Stimulated activated memory B cell treated with anti-CD40 and anti-IgM and Interleukin-4, amounts not matched to agents 10 μg/mL and 1 μg/mL and 100 μg/mL, for 72 hours (primary cell): ENCODE results near the gene TIMM17A.
A peak's percentile ranks its signal among the peaks of the same experiment; 100 is the strongest.
"Not testable (repeated sequence)": the region's sequence is repeated elsewhere in the genome, so short reads cannot be mapped to it uniquely, and the experiment has no call there.

Experiments used
- ATAC-seq: fragments of 150-1000 bp; cut with Tn5 transposase; 2 replicates; pipeline ENCODE4 v1.10.0; 2021
- H3K27ac Mint-ChIP-seq: one replicate; pipeline ENCODE4 v1.8.0; 2022; ENCODE audit warnings: mild to moderate bottlenecking, mixed read lengths
- H3K27me3 Mint-ChIP-seq: one replicate; pipeline ENCODE4 v1.8.0; 2022; ENCODE audit warnings: mixed read lengths
- H3K36me3 Mint-ChIP-seq: one replicate; pipeline ENCODE4 v1.8.0; 2022; ENCODE audit warnings: mixed read lengths
- H3K4me1 Mint-ChIP-seq: one replicate; pipeline ENCODE4 v1.8.0; 2022; ENCODE audit warnings: mixed read lengths
- H3K4me3 Mint-ChIP-seq: one replicate; pipeline ENCODE4 v1.8.0; 2022; ENCODE audit warnings: mild to moderate bottlenecking, moderate library complexity, mixed read lengths
- H3K9me3 Mint-ChIP-seq: one replicate; pipeline ENCODE4 v1.8.0; 2022; ENCODE audit warnings: mixed read lengths

The TIMM17A gene

DNA sequence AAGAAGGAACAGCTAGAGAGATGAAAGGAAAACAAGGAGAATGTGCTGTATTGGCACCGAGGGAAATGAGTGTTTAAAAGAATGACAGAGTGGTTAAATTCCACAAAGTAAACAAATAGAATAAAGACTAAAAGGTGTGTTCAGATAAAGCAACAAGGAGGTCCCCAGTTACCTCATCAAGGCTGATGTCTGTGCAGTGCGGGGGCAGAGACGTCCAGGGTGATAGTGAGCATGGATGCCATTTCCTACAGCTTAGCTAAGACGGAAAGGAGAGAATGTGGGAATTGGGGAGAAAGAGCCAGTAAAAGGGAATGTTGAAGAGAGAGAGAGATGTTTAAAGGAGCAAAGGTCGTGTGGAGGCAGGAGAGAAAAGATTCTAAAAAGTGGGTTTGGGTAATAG is 24.5 kb upstream of the TIMM17A start:
- Mint-ChIP-seq H3K9me3 (no peaks in the 10 kb centered on the region), H3K4me1 (no peaks in the 10 kb centered on the region), H3K27me3 (no peaks in the 10 kb centered on the region), H3K36me3 (no peaks in the 10 kb centered on the region), H3K4me3 (no peak overlapping the region), H3K27ac (no peak overlapping the region)
- ATAC-seq = no peak

DNA sequence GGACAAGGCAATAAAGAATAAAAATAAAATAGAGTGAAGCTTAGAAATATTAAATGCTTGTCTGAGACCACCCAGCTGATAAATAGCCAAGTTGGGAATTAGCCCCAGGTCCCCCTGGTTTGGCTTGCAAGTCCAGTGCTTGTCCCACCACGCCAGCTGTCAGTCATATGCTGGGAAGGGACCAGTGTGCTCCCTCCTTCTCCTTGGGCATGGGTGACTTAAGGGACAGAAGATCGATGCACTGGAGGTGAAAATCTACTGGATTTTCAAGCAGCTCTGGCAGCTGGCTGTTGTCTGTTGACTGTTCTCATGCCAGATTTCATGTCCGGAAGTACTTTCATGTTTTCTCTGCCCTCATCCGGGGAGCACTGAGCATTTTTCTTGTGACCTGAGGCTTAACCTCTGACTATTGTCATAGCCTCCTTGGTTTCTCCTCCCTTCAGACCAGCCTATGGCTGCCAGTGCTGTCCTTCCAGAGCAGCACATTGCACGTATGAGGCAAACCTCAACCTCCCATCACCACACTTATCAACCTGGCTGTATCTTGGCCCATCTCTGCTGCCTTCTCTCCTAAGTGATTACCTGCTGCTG is 21.4 kb upstream of the TIMM17A start:
- Mint-ChIP-seq H3K4me1 (no peaks in the 10 kb centered on the region), H3K27ac (no peak overlapping the region)
- ATAC-seq = no peak

DNA sequence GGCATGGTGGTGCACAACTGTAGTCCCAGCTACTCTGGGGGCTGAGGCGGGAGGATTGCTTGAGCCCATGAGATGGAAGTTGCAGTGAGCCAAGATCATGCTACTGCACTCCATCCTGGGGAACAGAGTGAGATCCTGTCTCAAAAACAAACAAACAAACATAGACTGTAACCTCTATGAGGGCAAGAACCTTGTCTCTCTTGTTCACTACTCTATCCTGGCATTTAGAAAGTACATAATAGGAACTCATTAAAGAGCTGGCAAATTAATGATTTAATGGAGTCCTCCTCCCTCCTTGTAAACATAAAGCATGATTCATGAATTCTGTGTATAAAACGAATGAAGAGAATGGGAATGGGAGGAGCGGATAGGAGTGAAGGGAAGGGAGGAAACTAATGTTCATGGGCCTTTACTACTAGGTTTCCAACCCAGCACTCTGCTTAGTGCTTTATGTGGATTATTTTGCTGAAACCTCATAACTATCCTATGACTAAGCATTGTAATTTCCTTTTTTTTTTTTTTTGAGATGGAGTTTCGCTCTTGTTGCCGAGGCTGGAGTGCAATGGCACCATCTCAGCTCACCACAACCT is 17.6 kb upstream of the TIMM17A start:
- no peak for ATAC-seq
- Mint-ChIP-seq H3K4me1 (no peaks in the 10 kb centered on the region), H3K36me3 (no peaks in the 10 kb centered on the region), H3K4me3 (no peak overlapping the region), H3K9me3 (no peaks in the 10 kb centered on the region), H3K27ac (no peak overlapping the region), H3K27me3 (peaks cover 32% of the 10 kb centered on the region)

More for the DNA sequence above, 21.4 kb upstream of the TIMM17A start:
- no peak overlapping the region for H3K4me3 Mint-ChIP-seq
- H3K9me3 Mint-ChIP-seq = no peaks in the 10 kb centered on the region
- no peaks in the 10 kb centered on the region for H3K36me3 Mint-ChIP-seq
- H3K27me3 Mint-ChIP-seq = peaks cover 20% of the 10 kb centered on the region

DNA sequence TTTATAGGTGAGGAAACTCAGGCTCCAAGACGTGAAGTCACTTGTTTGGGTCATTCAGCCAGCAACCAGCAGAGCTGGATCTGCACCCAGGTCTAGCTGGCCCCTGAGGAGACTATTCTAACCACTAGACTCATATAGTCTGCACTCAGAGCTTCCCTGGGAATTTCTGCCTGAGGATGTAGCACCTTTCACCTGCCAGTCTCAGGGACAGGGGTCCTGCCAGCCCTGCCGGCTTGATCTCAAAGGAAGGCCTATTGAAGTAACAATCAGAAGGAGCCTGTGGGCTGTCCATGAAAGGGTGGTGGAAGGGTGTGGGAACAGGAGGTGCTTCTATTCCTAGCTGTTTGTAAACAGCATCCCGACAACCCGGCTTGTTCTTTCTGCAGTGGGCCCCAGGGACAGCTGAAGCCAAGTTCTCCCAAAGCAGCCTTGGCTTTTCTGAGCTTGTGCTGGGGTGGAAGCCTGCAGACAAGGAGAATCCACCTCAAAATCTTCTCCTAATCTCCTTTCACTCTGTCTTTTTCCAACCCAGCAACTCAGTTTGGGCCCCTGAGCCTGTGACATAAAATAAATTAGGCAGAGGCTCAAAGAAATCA is 16.8 kb upstream of the TIMM17A start:
- no peak overlapping the region for H3K4me3 Mint-ChIP-seq
- peaks cover 32% of the 10 kb centered on the region for H3K27me3 Mint-ChIP-seq
- no peak overlapping the region for H3K27ac Mint-ChIP-seq
- no peaks in the 10 kb centered on the region for H3K36me3 Mint-ChIP-seq
- ATAC-seq = no peak
- H3K9me3 Mint-ChIP-seq = no peaks in the 10 kb centered on the region
- H3K4me1 Mint-ChIP-seq = no peaks in the 10 kb centered on the region

DNA sequence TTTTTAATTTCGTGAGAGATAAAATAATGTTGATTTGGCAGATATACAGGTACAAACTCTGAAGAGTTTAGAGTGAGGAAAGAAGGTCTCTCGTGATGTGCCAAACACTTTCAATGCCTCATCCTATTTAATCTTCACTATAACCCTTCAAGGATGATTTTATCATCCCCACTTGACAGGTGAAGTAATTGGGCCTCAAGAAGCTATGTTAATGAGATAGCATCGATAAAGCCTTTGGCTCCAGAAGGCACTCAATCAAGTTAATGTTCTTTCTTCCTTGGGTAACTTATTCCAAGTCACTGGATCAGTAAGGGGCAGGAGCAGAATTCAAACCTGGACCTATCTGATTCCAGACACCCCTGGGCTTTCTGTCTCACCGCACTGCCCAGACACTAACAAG is 16.2 kb upstream of the TIMM17A start:
- no peak for ATAC-seq
- Mint-ChIP-seq H3K4me1 (no peaks in the 10 kb centered on the region), H3K36me3 (no peaks in the 10 kb centered on the region), H3K9me3 (no peaks in the 10 kb centered on the region), H3K27ac (no peak overlapping the region), H3K27me3 (peaks cover 32% of the 10 kb centered on the region), H3K4me3 (no peak overlapping the region)

DNA sequence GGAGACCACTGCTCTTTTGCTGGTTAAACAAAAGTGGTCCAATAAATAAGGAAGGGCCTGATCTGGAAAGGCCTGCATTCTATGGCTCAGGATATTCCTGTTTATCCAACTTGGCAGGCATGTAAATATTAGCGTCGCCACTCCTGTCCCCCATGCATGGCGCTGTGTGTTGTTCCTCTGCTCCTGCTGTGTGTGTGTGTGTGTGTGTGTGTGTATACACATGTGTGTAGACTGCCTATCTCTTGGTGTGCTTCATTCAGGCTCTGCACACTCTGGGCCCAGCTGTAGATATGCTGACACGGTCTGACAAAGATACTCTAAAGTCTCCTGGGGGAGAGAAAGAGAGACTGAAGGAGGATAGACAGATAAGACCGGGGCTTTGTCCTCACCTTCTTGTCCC is 15.7 kb upstream of the TIMM17A start:
- H3K27me3 Mint-ChIP-seq = peaks cover 32% of the 10 kb centered on the region
- no peaks in the 10 kb centered on the region for H3K9me3 Mint-ChIP-seq
- ATAC-seq = no peak
- H3K27ac Mint-ChIP-seq = no peak overlapping the region
- H3K4me1 Mint-ChIP-seq = no peaks in the 10 kb centered on the region
- H3K36me3 Mint-ChIP-seq = no peaks in the 10 kb centered on the region
- no peak overlapping the region for H3K4me3 Mint-ChIP-seq

DNA sequence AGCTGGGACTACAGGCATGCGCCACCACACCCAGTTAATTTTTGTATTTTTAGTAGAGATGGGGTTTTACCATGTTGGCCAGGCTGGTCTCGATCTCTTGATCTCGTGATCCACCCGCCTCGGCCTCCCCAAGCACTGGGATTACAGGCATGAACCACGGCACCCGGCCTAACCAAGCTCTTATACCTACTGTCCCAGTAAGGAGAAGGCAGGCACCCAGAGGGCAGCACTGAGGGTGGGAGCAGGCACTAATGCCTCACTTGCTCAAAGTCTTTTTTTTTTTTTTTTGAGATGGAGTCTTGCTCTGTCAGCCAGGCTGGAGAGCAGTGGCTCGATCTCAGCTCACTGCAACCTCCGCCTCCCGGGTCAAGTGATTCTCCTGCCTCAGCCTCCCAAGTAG is 15.0 kb upstream of the TIMM17A start:
- ATAC-seq, H3K4me1 Mint-ChIP-seq, H3K9me3 Mint-ChIP-seq, H3K36me3 Mint-ChIP-seq, H3K4me3 Mint-ChIP-seq, H3K27ac Mint-ChIP-seq: not testable (repeated sequence)
- H3K27me3 Mint-ChIP-seq = peaks cover 40% of the 10 kb centered on the region

DNA sequence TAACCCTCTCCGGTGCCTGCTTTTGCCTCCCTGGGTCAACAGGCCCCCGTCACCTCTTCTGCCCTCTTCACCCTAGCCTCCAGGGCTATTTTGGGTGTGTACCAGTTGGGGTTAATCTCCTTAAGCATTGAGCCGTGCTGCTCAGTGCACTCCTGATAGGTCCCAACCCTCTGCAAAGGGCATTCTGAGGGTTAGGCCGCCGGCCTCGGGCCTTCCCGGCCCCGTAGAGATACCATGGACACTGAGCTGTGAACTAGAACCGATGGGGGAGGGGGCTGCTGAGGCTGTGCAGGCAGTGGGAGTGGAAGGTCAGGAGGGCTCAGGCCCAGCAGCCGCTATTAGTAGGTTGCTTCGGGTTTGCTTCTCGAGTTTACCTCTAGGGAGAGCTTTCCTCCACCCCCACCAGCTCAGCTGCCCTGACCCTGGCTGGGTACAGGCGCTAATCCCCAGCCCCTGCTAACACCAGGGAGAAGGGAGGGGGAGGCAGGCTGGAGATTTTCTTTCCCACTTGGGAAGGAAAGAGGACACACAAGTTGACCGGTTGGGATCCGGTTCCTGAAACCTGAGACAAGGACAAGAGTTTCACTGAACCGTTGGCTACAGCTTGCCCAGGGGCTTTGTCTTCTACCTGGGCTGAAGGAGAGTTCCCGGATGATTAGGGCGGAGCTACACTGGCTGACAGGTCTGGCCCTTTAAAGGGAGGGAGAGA is 13.7 kb upstream of the TIMM17A start:
- H3K27me3 Mint-ChIP-seq = peaks cover 45% of the 10 kb centered on the region
- no peak for ATAC-seq
- no peak overlapping the region for H3K27ac Mint-ChIP-seq
- peaks cover 8% of the 10 kb centered on the region for H3K4me1 Mint-ChIP-seq
- H3K4me3 Mint-ChIP-seq = no peak overlapping the region
- no peaks in the 10 kb centered on the region for H3K36me3 Mint-ChIP-seq
- H3K9me3 Mint-ChIP-seq = no peaks in the 10 kb centered on the region

DNA sequence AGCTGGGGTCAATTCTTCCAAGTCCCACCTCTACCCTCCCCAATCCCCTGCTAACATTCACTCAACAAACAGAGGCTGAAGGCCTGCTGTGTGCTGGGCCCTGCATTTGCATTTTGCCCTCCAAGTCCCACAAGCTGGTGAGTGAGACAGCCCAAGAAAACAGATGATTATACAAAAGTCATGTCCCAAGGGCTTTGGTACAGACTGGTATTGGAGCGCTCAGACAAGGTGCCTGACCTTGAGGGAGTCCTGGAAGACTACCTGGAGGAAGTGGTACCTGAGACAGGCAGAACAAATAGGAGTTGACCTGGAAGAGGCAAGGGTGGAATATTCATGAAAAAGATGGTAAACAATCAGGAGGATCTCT is 13.2 kb upstream of the TIMM17A start:
- no peak overlapping the region for H3K27ac Mint-ChIP-seq
- H3K27me3 Mint-ChIP-seq = peaks cover 45% of the 10 kb centered on the region
- H3K36me3 Mint-ChIP-seq = no peaks in the 10 kb centered on the region
- no peak for ATAC-seq
- H3K4me1 Mint-ChIP-seq = peaks cover 14% of the 10 kb centered on the region
- H3K4me3 Mint-ChIP-seq = no peak overlapping the region
- H3K9me3 Mint-ChIP-seq = no peaks in the 10 kb centered on the region

DNA sequence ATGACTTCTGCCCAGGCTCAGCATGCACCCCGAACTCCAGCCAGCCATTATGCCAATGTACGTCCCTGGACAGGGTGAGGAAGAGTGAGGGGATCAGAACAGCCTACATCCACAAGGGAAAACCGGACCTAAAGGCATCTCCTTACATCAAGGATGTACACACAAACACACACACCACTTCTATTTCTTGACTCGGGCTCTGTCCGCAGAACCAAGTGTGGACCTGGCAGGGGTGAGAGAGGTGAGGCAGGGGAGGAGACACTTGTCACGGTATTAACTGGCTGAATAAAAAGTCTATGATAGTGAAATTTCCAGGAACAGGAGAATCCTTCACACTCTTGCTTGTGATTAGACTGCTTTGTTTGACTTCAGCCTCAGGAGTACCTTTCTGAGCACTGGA is 11.3 kb upstream of the TIMM17A start:
- no peak for ATAC-seq
- Mint-ChIP-seq H3K27ac (no peak overlapping the region), H3K4me3 (no peak overlapping the region), H3K36me3 (no peaks in the 10 kb centered on the region), H3K27me3 (peaks cover 48% of the 10 kb centered on the region), H3K9me3 (no peaks in the 10 kb centered on the region), H3K4me1 (peaks cover 15% of the 10 kb centered on the region)

DNA sequence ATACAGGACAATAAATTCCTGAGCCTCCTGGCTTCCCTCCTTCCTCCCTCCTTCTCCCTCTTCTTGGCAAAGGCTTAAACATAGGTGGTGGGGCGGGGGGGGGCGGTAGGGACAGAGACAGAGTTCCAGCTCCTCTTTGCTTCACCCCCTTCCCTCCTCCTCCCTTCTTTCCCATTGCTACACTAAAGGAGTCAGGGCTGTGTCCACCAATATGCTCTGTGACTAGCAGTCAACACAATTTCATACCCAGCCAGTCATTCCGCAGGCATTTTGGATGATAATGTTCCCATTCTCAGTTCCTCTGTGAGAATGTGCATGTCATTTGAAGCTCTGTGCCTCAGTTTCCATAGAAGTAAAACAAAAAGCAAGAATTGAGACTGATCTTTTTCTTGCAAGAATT is 10.7 kb upstream of the TIMM17A start:
- no peaks in the 10 kb centered on the region for H3K9me3 Mint-ChIP-seq
- no peak for ATAC-seq
- H3K27me3 Mint-ChIP-seq = peaks cover 43% of the 10 kb centered on the region

DNA sequence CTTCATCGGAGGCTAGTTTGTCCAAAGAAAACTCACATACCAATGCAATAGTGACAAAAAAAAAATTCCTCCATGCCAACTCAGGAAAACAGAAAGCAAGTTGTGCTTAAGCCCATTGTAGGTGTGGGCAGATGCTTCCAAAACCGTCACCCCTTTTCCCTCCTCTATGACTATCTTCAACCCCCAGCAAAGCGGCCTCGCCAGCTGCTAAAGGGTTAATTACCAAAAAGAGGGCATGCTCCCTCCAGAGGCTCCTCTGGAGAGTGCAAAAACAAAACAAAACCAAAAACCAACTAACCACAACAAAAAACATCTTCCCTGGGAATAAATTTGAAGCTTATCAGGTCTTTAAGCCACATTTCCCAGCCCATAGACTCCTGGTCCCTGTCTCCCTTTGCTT is 10.1 kb upstream of the TIMM17A start:
- no peaks in the 10 kb centered on the region for H3K36me3 Mint-ChIP-seq
- H3K27me3 Mint-ChIP-seq = peaks cover 37% of the 10 kb centered on the region
- peaks cover 15% of the 10 kb centered on the region for H3K4me1 Mint-ChIP-seq
- no peaks in the 10 kb centered on the region for H3K9me3 Mint-ChIP-seq
- no peak overlapping the region for H3K4me3 Mint-ChIP-seq
- no peak overlapping the region for H3K27ac Mint-ChIP-seq
- no peak for ATAC-seq

More for the DNA sequence above, 10.7 kb upstream of the TIMM17A start:
- Mint-ChIP-seq H3K4me1 (peaks cover 15% of the 10 kb centered on the region), H3K27ac (no peak overlapping the region), H3K36me3 (no peaks in the 10 kb centered on the region), H3K4me3 (no peak overlapping the region)

DNA sequence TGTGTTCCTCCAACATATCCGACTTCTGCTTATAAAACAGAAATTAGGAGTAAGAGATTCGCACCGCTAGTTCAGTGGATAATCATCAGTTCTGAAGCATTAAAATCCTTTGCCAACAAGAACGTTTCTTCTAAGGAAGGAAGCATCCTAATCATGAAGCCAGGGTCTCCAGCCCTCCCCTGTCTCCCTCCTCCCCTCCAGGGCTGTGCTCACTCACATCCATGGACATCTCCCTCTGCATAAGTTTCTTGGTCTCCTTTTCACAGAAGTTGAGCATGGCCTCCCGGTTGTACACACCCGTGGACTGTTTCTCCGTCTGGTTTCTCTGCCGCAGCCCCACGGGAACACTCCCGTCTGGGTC is 9.5 kb upstream of the TIMM17A start:
- no peak overlapping the region for H3K4me3 Mint-ChIP-seq
- H3K9me3 Mint-ChIP-seq = no peaks in the 10 kb centered on the region
- no peak overlapping the region for H3K27ac Mint-ChIP-seq
- ATAC-seq = no peak
- H3K27me3 Mint-ChIP-seq = peaks cover 36% of the 10 kb centered on the region
- H3K4me1 Mint-ChIP-seq = peaks cover 15% of the 10 kb centered on the region
- no peaks in the 10 kb centered on the region for H3K36me3 Mint-ChIP-seq

DNA sequence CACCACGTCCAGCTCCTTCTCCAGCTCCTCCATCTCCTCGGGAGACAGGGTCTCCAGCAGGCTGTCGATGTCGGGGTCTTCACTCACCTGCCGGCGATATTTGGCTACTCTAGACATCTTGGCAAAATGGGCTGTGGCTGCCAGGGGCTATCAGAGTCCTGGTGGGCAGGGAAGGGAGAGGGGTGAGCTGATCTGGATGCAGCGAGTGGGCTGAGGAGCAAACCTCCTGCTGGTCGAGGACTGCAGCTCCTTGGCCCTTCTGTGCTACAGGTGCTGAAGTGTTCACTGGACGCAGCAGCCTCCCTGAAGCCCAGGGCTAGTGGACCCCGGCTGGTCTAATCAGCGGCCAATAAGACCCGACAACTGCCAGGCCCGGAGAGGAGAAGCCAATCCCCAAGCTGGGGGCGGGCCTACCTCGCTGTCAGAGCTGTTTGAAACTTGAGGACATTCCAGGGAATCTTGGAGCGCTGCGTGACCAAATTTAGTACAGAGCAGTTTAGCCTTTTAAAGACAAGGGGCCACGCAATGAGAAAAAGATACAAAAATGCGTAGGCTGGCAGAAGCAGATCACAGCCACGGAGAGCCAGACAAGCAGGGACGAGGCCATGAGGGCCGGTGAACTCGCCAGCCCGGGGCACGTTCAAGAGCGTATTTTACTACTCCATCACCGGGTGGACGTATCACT is 8.9 kb upstream of the TIMM17A start, which contains the start of gene LMOD1:
Gene LMOD1 (minus strand): TSS at position 325 of the 685 bp plus-strand sequence. CDS start 208 bp downstream, at position 117.
- Mint-ChIP-seq H3K4me3 (peak within 1 kb of the TSS; percentile 76), H3K36me3 (no peaks in the 10 kb centered on the region), H3K27me3 (peaks cover 36% of the 10 kb centered on the region), H3K9me3 (no peaks in the 10 kb centered on the region), H3K27ac (peak within 1 kb of the TSS; percentile 54), H3K4me1 (peaks cover 15% of the 10 kb centered on the region)
- ATAC-seq = peak; percentile 49

DNA sequence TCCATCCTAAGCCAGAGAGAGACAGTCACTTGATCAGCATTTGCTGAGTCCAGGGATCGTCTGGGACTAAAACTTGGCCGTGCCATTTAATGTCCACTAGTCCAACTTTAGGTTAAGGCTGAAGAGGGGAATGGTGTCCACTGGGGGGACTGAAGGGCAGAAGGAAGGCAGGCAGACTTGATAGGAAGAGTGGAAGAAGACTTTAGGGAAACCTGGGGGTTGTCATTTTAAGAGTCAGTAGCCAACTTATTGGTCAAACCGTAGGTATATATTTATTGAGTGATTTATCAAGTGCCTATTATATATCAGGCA is 7.7 kb upstream of the TIMM17A start:
- H3K4me3 Mint-ChIP-seq = no peak overlapping the region
- ATAC-seq = no peak
- peaks cover 15% of the 10 kb centered on the region for H3K4me1 Mint-ChIP-seq
- no peak overlapping the region for H3K27ac Mint-ChIP-seq
- H3K27me3 Mint-ChIP-seq = peaks cover 36% of the 10 kb centered on the region
- no peaks in the 10 kb centered on the region for H3K9me3 Mint-ChIP-seq
- H3K36me3 Mint-ChIP-seq = no peaks in the 10 kb centered on the region
